Hematopoietic multipotent progenitor cell treated with erythropoietin and hydrocortisone succinate and interleukin-3 and kit ligand, for 4 days (in vitro differentiated cells): ENCODE results near the gene DDX31.

Experiments
- DNase-seq: peaks from one replicate; pipeline ENCODE4 v3.0.0-alpha.2; 2015

The DDX31 gene

GRCh38 chr9:132632413-132633129, 37.2 kb downstream of the DDX31 start:
- DNase-seq, result no peak

- peak; percentile 61 for DNase-seq
These were observed 38.1 kb downstream of the DDX31 start for GRCh38 chr9:132631685-132632084.

GRCh38 chr9:132631280-132631679, 38.5 kb downstream of the DDX31 start:
- DNase-seq, result no peak

GRCh38 chr9:132630811-132631210, 39.0 kb downstream of the DDX31 start:
- no peak for DNase-seq

GRCh38 chr9:132630116-132630515, 39.7 kb downstream of the DDX31 start:
- no peak for DNase-seq

GRCh38 chr9:132628746-132629145, 41.0 kb downstream of the DDX31 start:
- DNase-seq, result no peak

GRCh38 chr9:132627594-132627993, 42.2 kb downstream of the DDX31 start:
- no peak for DNase-seq

- no peak for DNase-seq
These were observed 42.7 kb downstream of the DDX31 start for GRCh38 chr9:132627106-132627505.

GRCh38 chr9:132626285-132626684, 43.5 kb downstream of the DDX31 start:
- no peak for DNase-seq

GRCh38 chr9:132622159-132622558, 47.6 kb downstream of the DDX31 start:
- peak; percentile 23 for DNase-seq

- no peak for DNase-seq
These were observed 53.1 kb downstream of the DDX31 start for GRCh38 chr9:132616725-132617124.

- DNase-seq, result no peak
These were observed 54.0 kb downstream of the DDX31 start for GRCh38 chr9:132615774-132616173.

- no peak for DNase-seq
These were observed 55.5 kb downstream of the DDX31 start for GRCh38 chr9:132614324-132614723.

- no peak for DNase-seq
These were observed 59.1 kb downstream of the DDX31 start for GRCh38 chr9:132610661-132611060.

- no peak for DNase-seq
These were observed 60.0 kb downstream of the DDX31 start for GRCh38 chr9:132609829-132610228.

GRCh38 chr9:132609184-132609583, 60.6 kb downstream of the DDX31 start:
- DNase-seq, result no peak

- DNase-seq, result no peak
These were observed 63.7 kb downstream of the DDX31 start for GRCh38 chr9:132606066-132606465.

GRCh38 chr9:132605387-132605786, 64.4 kb downstream of the DDX31 start:
- DNase-seq, result no peak

GRCh38 chr9:132602207-132602606, 67.6 kb downstream of the DDX31 start:
- no peak for DNase-seq

- DNase-seq, result no peak
These were observed 69.3 kb downstream of the DDX31 start for GRCh38 chr9:132600326-132600984.

GRCh38 chr9:132597073-132597775, 72.6 kb downstream of the DDX31 start:
- DNase-seq, result peak; percentile 68

- no peak for DNase-seq
These were observed 73.6 kb downstream of the DDX31 start for GRCh38 chr9:132596200-132596599.

- no peak for DNase-seq
These were observed 74.5 kb downstream of the DDX31 start for GRCh38 chr9:132595319-132595718.

- DNase-seq, result no peak
These were observed 75.4 kb downstream of the DDX31 start for GRCh38 chr9:132594412-132594811.
